Upper lobe of left lung (tissue), 4 donors: ENCODE results near the gene CMPK1.

Experiments used
- EP300 ChIP-seq, 4 donors: sonication (generic); formaldehyde crosslinking; IDR thresholded peaks; one replicate each; pipeline ENCODE4 v1.5.1; 2017; ENCODE audit warnings: antibody characterized with exemption in 4 of 4, control low read depth in 2 of 4
- POLR2A ChIP-seq, 4 donors: fragments of 450-650 bp; IDR thresholded peaks; one replicate each; pipeline ENCODE4 v1.5.1; 2016 to 2017; ENCODE audit warnings: antibody characterized with exemption in 4 of 4, mild to moderate bottlenecking in 2 of 4
- POLR2AphosphoS5 ChIP-seq, 2 donors: sonication (generic); formaldehyde crosslinking; IDR thresholded peaks; one replicate each; pipeline ENCODE4 v1.5.1; 2017; ENCODE audit warnings: antibody characterized with exemption in 2 of 2
- TF ChIP-seq, protein P1 (sequence below), 6 experiments: fragments of 450-650 bp in 4 of 6; fragments of 200-600 bp in 2 of 6; sonication (generic) in 2 of 6; IDR thresholded peaks; one replicate each; pipeline ENCODE4 v1.5.1; 2016 to 2019; ENCODE audit warnings: antibody characterized with exemption in 6 of 6

- no peak for TF ChIP-seq POLR2A (IDR thresholded peaks at IDR 0.05)
- TF ChIP-seq, protein P1, sequence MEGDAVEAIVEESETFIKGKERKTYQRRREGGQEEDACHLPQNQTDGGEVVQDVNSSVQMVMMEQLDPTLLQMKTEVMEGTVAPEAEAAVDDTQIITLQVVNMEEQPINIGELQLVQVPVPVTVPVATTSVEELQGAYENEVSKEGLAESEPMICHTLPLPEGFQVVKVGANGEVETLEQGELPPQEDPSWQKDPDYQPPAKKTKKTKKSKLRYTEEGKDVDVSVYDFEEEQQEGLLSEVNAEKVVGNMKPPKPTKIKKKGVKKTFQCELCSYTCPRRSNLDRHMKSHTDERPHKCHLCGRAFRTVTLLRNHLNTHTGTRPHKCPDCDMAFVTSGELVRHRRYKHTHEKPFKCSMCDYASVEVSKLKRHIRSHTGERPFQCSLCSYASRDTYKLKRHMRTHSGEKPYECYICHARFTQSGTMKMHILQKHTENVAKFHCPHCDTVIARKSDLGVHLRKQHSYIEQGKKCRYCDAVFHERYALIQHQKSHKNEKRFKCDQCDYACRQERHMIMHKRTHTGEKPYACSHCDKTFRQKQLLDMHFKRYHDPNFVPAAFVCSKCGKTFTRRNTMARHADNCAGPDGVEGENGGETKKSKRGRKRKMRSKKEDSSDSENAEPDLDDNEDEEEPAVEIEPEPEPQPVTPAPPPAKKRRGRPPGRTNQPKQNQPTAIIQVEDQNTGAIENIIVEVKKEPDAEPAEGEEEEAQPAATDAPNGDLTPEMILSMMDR (IDR thresholded peaks at IDR 0.05): no peak
- no peak for TF ChIP-seq POLR2AphosphoS5 (IDR thresholded peaks at IDR 0.05)
- TF ChIP-seq EP300 (IDR thresholded peaks at IDR 0.05): no peak
These were observed 15.7 kb upstream of the CMPK1 start for GRCh38 chr1:47317841-47318240.
